SK-N-SH treated with all-trans-retinoic acid at 6 μM for 48 hours (cell line): Measurements from ENCODE around the gene CTXN1.

Source experiments
- ATAC-seq: fragments of 200-7000 bp; cut with Tn5 transposase; 3 replicates; pipeline ENCODE4 v1.9.1; 2020; ENCODE audit warnings: mild to moderate bottlenecking, moderate library complexity
- BACH2 ChIP-seq: fragments of 250-450 bp; sonication (Bioruptor Pico); IDR thresholded peaks from 2 replicates; pipeline ENCODE4 v1.9.0; 2021; ENCODE audit warnings: mild to moderate bottlenecking, borderline replicate concordance
- CSDC2 ChIP-seq: fragments of 250-450 bp; sonication (Bioruptor Pico); IDR thresholded peaks from 2 replicates; pipeline ENCODE4 v1.5.0; 2020; ENCODE audit warnings: mild to moderate bottlenecking, moderate library complexity
- ESRRG ChIP-seq: fragments of 250-450 bp; sonication (Bioruptor Pico); IDR thresholded peaks from 2 replicates; pipeline ENCODE4 v1.6.1; 2021; ENCODE audit warnings: mild to moderate bottlenecking
- GLIS3 ChIP-seq: fragments of 250-450 bp; sonication (Bioruptor Pico); IDR thresholded peaks from 2 replicates; pipeline ENCODE4 v1.5.0; 2020; ENCODE audit warnings: mild to moderate bottlenecking, moderate library complexity
- ISL1 ChIP-seq: fragments of 250-450 bp; sonication (Bioruptor Pico); IDR thresholded peaks from 2 replicates; pipeline ENCODE4 v2.1.2; 2022; ENCODE audit warnings: mild to moderate bottlenecking, moderate library complexity
- OSR1 ChIP-seq: fragments of 250-450 bp; sonication (Bioruptor Pico); IDR thresholded peaks from 2 replicates; pipeline ENCODE4 v1.8.0; 2022; ENCODE audit warnings: moderate library complexity, mild to moderate bottlenecking, inconsistent platforms
- PPARA ChIP-seq: fragments of 250-450 bp; sonication (Bioruptor Pico); IDR thresholded peaks from 2 replicates; pipeline ENCODE4 v1.5.0; 2020; ENCODE audit warnings: mild to moderate bottlenecking, borderline replicate concordance
- RARB ChIP-seq: fragments of 250-450 bp; sonication (Bioruptor Pico); IDR thresholded peaks from 2 replicates; pipeline ENCODE4 v1.8.0; 2021; ENCODE audit warnings: mild to moderate bottlenecking, moderate library complexity
- SNAI2 ChIP-seq: fragments of 250-450 bp; sonication (Bioruptor Pico); IDR thresholded peaks from 2 replicates; pipeline ENCODE4 v1.5.0; 2020; ENCODE audit warnings: mild to moderate bottlenecking, moderate library complexity
- TCF4 ChIP-seq: fragments of 250-450 bp; sonication (Bioruptor Pico); IDR thresholded peaks from 2 replicates; pipeline ENCODE4 v1.8.0; 2021; ENCODE audit warnings: mild to moderate bottlenecking, moderate library complexity, borderline replicate concordance
- TOX ChIP-seq: fragments of 250-450 bp; sonication (Bioruptor Pico); IDR thresholded peaks from 2 replicates; pipeline ENCODE4 v1.8.0; 2021; ENCODE audit warnings: mild to moderate bottlenecking, moderate library complexity, borderline replicate concordance
- ZC3H10 ChIP-seq: fragments of 250-450 bp; sonication (Bioruptor Pico); IDR thresholded peaks from 2 replicates; pipeline ENCODE4 v1.5.1; 2021; ENCODE audit warnings: mild to moderate bottlenecking, moderate library complexity
- ZFP3 ChIP-seq: fragments of 250-450 bp; sonication (Bioruptor Pico); IDR thresholded peaks from 2 replicates; pipeline ENCODE4 v1.5.0; 2020; ENCODE audit warnings: mild to moderate bottlenecking, moderate library complexity
- ZFP30 ChIP-seq: fragments of 450-650 bp; formaldehyde crosslinking; IDR thresholded peaks from 2 replicates; pipeline ENCODE4 v1.5.0; 2022; ENCODE audit warnings: mild to moderate bottlenecking, moderate library complexity
- ZNF565 ChIP-seq: fragments of 450-650 bp; formaldehyde crosslinking; conservative IDR thresholded peaks from 2 replicates; pipeline ENCODE4 v1.5.0; 2020; ENCODE audit warnings: low read depth, mild to moderate bottlenecking, moderate library complexity
- ZNF70 ChIP-seq: fragments of 450-650 bp; formaldehyde crosslinking; IDR thresholded peaks from 2 replicates; pipeline ENCODE4 v1.5.0; 2020; ENCODE audit warnings: mild to moderate bottlenecking, moderate library complexity
- ZNF8 ChIP-seq: fragments of 450-650 bp; formaldehyde crosslinking; IDR thresholded peaks from 2 replicates; pipeline ENCODE4 v1.5.0; 2020; ENCODE audit warnings: mild to moderate bottlenecking, moderate library complexity
- TF ChIP-seq, protein P1 (sequence below): fragments of 250-450 bp; sonication (Bioruptor Pico); IDR thresholded peaks from 2 replicates; pipeline ENCODE4 v1.5.1; 2021; ENCODE audit warnings: mild to moderate bottlenecking, moderate library complexity
- TF ChIP-seq, protein P2 (sequence below): fragments of 250-450 bp; sonication (Bioruptor Pico); IDR thresholded peaks from 2 replicates; pipeline ENCODE4 v1.8.0; 2021; ENCODE audit warnings: low read depth, mild to moderate bottlenecking, moderate library complexity, borderline replicate concordance
- TF ChIP-seq, protein P3 (sequence below): fragments of 250-450 bp; sonication (Bioruptor Pico); IDR thresholded peaks from 2 replicates; pipeline ENCODE4 v1.5.0; 2020; ENCODE audit warnings: mild to moderate bottlenecking, moderate library complexity
- TF ChIP-seq, protein P4 (sequence below): fragments of 250-450 bp; sonication (Bioruptor Pico); IDR thresholded peaks from 2 replicates; pipeline ENCODE4 v1.8.0; 2020; ENCODE audit warnings: mild to moderate bottlenecking, moderate library complexity, borderline replicate concordance

CTXN1 gene

DNA sequence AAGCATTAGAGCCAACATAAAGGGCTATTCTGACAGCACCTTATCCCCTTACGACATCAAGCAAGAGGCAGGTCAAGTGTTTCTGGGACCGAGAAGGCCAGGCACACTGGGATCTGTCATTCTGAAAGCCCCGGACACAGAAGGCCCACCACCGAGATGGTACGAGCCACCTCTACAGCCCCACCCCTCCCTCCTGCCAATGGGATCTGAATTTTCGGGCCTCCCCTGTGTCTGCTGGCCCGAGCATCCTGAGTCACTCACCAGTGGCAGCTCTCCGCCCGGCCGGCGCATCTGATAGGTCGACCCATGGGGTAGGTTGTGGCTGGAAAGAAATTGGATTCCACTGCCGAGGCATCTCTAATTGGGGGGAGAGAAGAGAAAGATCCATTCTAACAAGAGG, 14.9 kb upstream of the CTXN1 start:
- ATAC-seq = no peak
- TF ChIP-seq ZNF70 (CRISPR knock-in tag) = no peak
- TF ChIP-seq, protein P1, sequence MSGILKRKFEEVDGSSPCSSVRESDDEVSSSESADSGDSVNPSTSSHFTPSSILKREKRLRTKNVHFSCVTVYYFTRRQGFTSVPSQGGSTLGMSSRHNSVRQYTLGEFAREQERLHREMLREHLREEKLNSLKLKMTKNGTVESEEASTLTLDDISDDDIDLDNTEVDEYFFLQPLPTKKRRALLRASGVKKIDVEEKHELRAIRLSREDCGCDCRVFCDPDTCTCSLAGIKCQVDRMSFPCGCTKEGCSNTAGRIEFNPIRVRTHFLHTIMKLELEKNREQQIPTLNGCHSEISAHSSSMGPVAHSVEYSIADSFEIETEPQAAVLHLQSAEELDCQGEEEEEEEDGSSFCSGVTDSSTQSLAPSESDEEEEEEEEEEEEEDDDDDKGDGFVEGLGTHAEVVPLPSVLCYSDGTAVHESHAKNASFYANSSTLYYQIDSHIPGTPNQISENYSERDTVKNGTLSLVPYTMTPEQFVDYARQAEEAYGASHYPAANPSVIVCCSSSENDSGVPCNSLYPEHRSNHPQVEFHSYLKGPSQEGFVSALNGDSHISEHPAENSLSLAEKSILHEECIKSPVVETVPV (CRISPR knock-in tag) = no peak
- TF ChIP-seq ZC3H10 (CRISPR knock-in tag) = no peak
- TF ChIP-seq ESRRG = no peak
- TF ChIP-seq ZFP30 = no peak
- no peak for TF ChIP-seq OSR1 (CRISPR knock-in tag)
- TF ChIP-seq, protein P2, sequence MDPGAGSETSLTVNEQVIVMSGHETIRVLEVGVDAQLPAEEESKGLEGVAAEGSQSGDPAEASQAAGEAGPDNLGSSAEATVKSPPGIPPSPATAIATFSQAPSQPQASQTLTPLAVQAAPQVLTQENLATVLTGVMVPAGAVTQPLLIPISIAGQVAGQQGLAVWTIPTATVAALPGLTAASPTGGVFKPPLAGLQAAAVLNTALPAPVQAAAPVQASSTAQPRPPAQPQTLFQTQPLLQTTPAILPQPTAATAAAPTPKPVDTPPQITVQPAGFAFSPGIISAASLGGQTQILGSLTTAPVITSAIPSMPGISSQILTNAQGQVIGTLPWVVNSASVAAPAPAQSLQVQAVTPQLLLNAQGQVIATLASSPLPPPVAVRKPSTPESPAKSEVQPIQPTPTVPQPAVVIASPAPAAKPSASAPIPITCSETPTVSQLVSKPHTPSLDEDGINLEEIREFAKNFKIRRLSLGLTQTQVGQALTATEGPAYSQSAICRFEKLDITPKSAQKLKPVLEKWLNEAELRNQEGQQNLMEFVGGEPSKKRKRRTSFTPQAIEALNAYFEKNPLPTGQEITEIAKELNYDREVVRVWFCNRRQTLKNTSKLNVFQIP (CRISPR knock-in tag) = no peak
- TF ChIP-seq SNAI2 (CRISPR knock-in tag) = no peak
- no peak for TF ChIP-seq TCF4
- TF ChIP-seq BACH2 (CRISPR knock-in tag) = no peak

DNA sequence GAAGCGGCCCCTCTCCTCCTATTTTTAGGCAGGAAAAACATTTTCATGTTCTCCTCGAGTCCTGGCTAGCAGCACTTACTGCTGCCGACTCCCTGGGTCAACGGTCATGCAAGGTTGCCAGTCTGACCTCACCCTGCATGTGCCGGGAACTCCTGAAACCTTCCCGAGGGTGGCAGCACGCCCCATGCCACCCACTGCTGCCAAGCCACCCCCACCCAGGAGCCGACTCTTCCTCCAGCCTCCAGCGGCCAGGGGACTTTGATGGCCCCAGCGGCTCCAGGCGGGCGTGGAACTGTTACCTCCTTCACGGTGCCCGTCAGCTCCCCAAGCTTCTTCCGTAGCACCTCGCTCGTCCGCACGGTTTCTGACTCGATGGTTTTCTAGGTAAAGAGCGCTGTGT, 8.8 kb upstream of the CTXN1 start:
- ATAC-seq = no peak
- TF ChIP-seq PPARA (CRISPR knock-in tag) (no peak), GLIS3 (CRISPR knock-in tag) (no peak), BACH2 (CRISPR knock-in tag) (no peak), ZFP3 (CRISPR knock-in tag) (no peak)

DNA sequence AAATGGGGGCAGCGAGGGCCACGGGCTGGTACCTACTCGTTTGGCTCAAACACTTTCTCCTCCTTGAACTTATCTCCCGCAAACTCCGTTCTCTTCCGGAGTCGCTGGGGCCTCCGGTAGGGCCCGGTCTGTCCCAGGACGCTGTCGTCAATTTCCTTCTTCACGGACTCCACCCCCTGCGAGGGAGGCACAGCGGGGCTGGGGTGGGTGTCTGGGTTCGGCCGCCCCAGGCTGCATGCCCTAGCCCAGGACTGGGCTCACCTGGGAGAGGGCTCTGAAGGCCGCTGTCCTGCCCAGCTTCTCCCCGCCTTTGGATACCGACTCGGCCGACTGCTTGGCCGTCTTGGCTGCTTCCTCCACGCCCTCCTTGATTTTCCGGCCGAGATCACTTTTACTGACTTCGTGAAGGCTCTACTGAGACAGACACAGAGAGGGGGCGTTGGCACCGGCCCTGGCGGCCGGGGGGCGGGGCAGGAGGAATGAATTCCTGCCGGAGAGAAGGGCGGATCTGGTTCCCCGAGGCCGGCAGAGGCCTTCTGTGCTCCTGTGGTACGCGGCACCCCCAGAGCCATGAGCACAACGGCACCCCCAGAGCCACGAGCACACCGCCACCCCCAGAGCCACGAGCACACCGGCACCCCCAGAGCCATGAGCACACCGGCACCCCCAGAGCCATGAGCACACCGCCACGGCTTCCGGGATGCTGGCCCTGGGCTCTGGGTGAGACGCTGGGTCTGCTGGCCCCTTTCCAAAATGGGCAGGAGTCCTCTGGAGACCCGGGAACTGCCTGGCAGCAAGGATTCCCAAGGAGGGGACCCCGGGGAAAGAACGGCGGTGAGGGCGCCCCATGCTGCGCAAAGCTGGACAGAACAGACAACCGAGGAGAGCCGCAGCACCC, 8.1 kb upstream of the CTXN1 start:
- ATAC-seq = no peak

More for the DNA sequence above, 8.1 kb upstream of the CTXN1 start:
- TF ChIP-seq, protein P1 (CRISPR knock-in tag) = no peak
- TF ChIP-seq TOX (CRISPR knock-in tag) (no peak), ZNF565 (no peak), RARB (no peak), ISL1 (CRISPR knock-in tag) (no peak), PPARA (CRISPR knock-in tag) (no peak), ZC3H10 (CRISPR knock-in tag) (no peak), BACH2 (CRISPR knock-in tag) (no peak), ZNF8 (CRISPR knock-in tag) (no peak), CSDC2 (CRISPR knock-in tag) (no peak), GLIS3 (CRISPR knock-in tag) (no peak), SNAI2 (CRISPR knock-in tag) (no peak), ZNF70 (CRISPR knock-in tag) (no peak), ESRRG (no peak), ZFP3 (CRISPR knock-in tag) (no peak)
- TF ChIP-seq, protein P3, sequence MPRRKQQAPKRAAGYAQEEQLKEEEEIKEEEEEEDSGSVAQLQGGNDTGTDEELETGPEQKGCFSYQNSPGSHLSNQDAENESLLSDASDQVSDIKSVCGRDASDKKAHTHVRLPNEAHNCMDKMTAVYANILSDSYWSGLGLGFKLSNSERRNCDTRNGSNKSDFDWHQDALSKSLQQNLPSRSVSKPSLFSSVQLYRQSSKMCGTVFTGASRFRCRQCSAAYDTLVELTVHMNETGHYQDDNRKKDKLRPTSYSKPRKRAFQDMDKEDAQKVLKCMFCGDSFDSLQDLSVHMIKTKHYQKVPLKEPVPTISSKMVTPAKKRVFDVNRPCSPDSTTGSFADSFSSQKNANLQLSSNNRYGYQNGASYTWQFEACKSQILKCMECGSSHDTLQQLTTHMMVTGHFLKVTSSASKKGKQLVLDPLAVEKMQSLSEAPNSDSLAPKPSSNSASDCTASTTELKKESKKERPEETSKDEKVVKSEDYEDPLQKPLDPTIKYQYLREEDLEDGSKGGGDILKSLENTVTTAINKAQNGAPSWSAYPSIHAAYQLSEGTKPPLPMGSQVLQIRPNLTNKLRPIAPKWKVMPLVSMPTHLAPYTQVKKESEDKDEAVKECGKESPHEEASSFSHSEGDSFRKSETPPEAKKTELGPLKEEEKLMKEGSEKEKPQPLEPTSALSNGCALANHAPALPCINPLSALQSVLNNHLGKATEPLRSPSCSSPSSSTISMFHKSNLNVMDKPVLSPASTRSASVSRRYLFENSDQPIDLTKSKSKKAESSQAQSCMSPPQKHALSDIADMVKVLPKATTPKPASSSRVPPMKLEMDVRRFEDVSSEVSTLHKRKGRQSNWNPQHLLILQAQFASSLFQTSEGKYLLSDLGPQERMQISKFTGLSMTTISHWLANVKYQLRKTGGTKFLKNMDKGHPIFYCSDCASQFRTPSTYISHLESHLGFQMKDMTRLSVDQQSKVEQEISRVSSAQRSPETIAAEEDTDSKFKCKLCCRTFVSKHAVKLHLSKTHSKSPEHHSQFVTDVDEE (CRISPR knock-in tag) = no peak
- TF ChIP-seq, protein P4, sequence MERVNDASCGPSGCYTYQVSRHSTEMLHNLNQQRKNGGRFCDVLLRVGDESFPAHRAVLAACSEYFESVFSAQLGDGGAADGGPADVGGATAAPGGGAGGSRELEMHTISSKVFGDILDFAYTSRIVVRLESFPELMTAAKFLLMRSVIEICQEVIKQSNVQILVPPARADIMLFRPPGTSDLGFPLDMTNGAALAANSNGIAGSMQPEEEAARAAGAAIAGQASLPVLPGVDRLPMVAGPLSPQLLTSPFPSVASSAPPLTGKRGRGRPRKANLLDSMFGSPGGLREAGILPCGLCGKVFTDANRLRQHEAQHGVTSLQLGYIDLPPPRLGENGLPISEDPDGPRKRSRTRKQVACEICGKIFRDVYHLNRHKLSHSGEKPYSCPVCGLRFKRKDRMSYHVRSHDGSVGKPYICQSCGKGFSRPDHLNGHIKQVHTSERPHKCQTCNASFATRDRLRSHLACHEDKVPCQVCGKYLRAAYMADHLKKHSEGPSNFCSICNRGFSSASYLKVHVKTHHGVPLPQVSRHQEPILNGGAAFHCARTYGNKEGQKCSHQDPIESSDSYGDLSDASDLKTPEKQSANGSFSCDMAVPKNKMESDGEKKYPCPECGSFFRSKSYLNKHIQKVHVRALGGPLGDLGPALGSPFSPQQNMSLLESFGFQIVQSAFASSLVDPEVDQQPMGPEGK (CRISPR knock-in tag) = no peak
- TF ChIP-seq, protein P2 (CRISPR knock-in tag) = no peak
